ENCODE measurements around the gene OR10A6. TPM values are rescaled to one million over a fixed set of nuclear protein-coding genes. Genes with fewer than 3 reads are reported as not detected.

OR10A6 gene
- total RNA-seq, 1 donor from 2014 or later = not detected

DNA sequence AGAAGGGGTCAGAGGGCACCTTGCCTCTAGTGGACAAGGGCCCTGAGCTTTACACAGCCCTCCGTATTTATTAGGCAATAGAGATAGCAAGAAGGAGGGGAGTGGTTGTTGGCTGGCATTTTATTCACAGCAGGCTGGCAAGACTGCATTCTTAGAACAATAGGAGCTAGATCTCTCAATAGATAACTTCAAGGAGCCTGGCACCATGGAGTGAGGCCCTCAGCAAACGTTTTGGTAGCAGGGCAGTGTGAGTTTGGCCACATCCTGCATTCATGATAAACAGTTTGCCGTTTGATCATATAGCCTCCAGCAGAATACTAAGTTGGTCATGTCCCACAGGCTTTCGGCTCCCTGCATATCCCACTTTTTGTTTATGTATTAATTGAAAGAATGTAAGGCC is 31.6 kb downstream of the OR10A6 start:
- H3K4me3 ChIP-seq = no peak overlapping the region
- no peaks in the 10 kb centered on the region for H3K4me1 ChIP-seq
- H3K27me3 ChIP-seq (ENCODE audit: low read depth) = peaks cover 30% of the 10 kb centered on the region
- no peak for DNase-seq
- H3K27ac ChIP-seq (replicated peaks) = no peak overlapping the region
- intact Hi-C loops (cut with micrococcal nuclease) = no loop called here
- no peaks in the 10 kb centered on the region for H3K36me3 ChIP-seq
- no peaks in the 10 kb centered on the region for H3K9me3 ChIP-seq (replicated peaks)
- TF ChIP-seq, protein P1, sequence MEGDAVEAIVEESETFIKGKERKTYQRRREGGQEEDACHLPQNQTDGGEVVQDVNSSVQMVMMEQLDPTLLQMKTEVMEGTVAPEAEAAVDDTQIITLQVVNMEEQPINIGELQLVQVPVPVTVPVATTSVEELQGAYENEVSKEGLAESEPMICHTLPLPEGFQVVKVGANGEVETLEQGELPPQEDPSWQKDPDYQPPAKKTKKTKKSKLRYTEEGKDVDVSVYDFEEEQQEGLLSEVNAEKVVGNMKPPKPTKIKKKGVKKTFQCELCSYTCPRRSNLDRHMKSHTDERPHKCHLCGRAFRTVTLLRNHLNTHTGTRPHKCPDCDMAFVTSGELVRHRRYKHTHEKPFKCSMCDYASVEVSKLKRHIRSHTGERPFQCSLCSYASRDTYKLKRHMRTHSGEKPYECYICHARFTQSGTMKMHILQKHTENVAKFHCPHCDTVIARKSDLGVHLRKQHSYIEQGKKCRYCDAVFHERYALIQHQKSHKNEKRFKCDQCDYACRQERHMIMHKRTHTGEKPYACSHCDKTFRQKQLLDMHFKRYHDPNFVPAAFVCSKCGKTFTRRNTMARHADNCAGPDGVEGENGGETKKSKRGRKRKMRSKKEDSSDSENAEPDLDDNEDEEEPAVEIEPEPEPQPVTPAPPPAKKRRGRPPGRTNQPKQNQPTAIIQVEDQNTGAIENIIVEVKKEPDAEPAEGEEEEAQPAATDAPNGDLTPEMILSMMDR (IDR thresholded peaks at IDR 0.05; ENCODE audit: borderline replicate concordance) = no peak

DNA sequence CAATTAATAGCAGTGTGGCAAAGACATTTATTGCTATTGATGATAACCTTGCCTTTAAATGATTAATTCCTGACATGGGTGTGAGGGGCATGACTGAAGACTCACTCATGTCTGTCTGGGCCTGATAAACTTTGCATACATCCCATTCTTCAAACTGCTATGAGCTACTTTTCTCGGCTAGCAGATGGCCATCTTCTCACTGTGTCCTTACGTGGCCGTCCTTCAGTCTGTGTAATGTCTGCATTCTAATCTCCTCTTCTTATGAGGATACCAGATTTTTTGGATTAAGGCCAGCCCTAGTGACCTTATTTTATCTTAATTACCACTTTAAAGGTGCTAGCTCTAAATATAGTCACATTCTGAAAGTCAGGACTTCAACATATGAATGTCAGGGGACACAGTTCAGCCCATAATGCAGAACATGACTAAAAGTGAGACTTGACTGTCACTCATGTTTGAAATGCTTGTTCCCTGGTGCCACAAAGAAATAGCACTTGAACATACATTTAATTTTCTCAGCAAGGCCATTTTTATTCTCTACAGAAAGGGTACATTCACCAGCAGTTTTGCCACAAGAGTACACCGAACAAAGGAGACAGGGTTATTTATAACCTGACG is 32.3 kb downstream of the OR10A6 start:
- H3K4me1 ChIP-seq = no peaks in the 10 kb centered on the region
- no peaks in the 10 kb centered on the region for H3K36me3 ChIP-seq
- TF ChIP-seq, protein P1 (IDR thresholded peaks at IDR 0.05; ENCODE audit: borderline replicate concordance) = no peak
- no peak overlapping the region for H3K4me3 ChIP-seq
- intact Hi-C loops (cut with micrococcal nuclease) = no loop called here
- H3K9me3 ChIP-seq (replicated peaks) = no peaks in the 10 kb centered on the region
- peaks cover 24% of the 10 kb centered on the region for H3K27me3 ChIP-seq (ENCODE audit: low read depth)
- H3K27ac ChIP-seq (replicated peaks) = no peak overlapping the region
- no peak for DNase-seq

DNA sequence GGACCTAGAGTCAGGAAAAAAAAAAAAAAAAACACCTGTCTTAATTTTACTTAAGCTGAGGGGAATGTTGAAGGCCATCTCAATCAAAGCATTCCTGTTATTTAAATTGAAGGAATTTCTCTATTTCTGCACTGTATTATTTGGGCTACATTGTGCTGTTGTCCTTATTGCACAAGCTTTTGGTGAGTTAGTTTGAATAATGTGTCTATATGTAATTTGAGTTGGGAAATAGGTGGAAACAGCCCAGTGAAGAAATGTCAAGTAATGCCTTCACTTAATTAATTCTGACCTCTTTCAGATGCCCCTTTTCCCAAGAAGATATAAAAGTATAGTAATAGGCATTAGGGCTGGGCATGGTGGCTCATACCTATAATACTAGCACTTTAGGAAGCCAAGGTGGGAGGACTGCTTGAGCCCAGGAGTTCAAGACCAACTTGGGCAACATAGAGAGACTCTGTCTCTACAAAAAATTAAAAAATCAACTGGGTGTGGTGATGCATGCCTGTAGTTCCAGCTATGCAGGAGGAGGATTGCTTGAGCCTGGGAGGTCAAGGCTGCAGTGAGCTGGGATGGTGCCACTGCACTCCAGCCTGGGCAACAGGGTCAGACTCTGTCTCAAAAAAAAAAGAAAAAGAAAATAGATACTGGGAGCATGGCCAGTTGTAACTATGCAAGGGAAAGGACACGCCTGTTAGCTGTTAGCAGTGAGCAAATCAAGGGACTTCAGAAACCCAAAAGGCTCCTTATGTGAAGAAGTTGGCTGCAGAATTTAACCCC is 34.9 kb downstream of the OR10A6 start:
- H3K4me3 ChIP-seq = no peak overlapping the region
- intact Hi-C loops (cut with micrococcal nuclease) = no loop called here
- peaks cover 6% of the 10 kb centered on the region for H3K27me3 ChIP-seq (ENCODE audit: low read depth)
- TF ChIP-seq, protein P1 (IDR thresholded peaks at IDR 0.05; ENCODE audit: borderline replicate concordance) = no peak
- DNase-seq = no peak
- no peaks in the 10 kb centered on the region for H3K9me3 ChIP-seq (replicated peaks)
- peaks cover 6% of the 10 kb centered on the region for H3K4me1 ChIP-seq
- H3K36me3 ChIP-seq = no peaks in the 10 kb centered on the region
- H3K27ac ChIP-seq (replicated peaks) = no peak overlapping the region

DNA sequence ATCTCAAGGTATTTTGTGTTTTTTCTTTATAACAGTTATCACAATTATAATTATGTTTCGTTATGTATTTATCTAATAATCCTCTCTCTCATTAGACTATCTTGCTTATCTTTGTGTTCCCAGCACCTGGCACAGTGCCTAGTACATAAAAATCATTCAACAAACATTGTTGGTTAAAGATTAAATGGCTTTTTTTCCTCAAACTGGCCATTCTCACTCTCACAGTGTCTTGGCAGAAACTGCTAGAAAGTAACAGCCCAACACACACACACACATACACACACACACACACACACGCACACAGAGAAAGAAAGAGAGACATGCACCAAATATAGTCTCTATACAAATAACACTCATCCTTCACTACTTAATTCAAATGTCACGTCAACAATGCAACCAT is 36.8 kb downstream of the OR10A6 start:
- no peak for DNase-seq
- Histone ChIP-seq H3K27me3 (ENCODE audit: low read depth) (no peaks in the 10 kb centered on the region), H3K4me3 (no peak overlapping the region), H3K27ac (replicated peaks) (no peak overlapping the region), H3K4me1 (peaks cover 6% of the 10 kb centered on the region), H3K36me3 (no peaks in the 10 kb centered on the region), H3K9me3 (replicated peaks) (no peaks in the 10 kb centered on the region)
- intact Hi-C loops (cut with micrococcal nuclease) = loop anchor here (2.0 kb wide), 1 partner anchor 93 kb away; the partner anchor contains the start of gene EIF3F
- TF ChIP-seq, protein P1 (IDR thresholded peaks at IDR 0.05; ENCODE audit: borderline replicate concordance) = no peak

DNA sequence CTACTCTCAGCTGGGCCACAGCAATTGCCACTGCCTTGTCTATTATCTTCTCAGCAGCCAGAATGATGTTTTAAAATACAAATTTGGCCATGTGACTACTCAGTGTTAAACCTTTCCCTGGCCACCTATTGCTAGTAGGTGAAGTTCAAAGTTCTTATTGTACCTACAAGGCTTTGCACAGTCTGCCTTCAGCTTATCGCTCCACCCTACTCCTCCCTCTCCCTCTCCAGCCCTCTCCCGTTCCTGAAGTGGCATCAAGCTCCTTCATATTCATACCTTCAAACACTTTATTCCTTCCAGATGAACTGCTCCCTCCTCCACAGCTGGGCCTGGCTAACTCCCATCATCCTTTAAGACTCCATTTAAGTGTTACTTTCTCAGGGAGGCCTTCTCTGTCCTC is 37.3 kb downstream of the OR10A6 start:
- Histone ChIP-seq H3K27ac (replicated peaks) (no peak overlapping the region), H3K36me3 (no peaks in the 10 kb centered on the region), H3K4me3 (no peak overlapping the region), H3K4me1 (peaks cover 6% of the 10 kb centered on the region), H3K27me3 (ENCODE audit: low read depth) (no peaks in the 10 kb centered on the region), H3K9me3 (replicated peaks) (no peaks in the 10 kb centered on the region)
- DNase-seq = no peak
- intact Hi-C loops (cut with micrococcal nuclease) = loop anchor here (2.0 kb wide), 1 partner anchor 93 kb away; the partner anchor contains the start of gene EIF3F
- TF ChIP-seq, protein P1 (IDR thresholded peaks at IDR 0.05; ENCODE audit: borderline replicate concordance) = no peak
